Bronchial epithelial cell (primary cell): ENCODE measurements around the gene ADAM11. TPM values are rescaled to one million over a fixed set of nuclear protein-coding genes. Genes with fewer than 3 reads are reported as not detected.

ENCODE experiments used
- DNase-seq: peaks from one replicate; pipeline ENCODE4 v3.0.0-alpha.2; 2010; ENCODE audit warnings: low read depth
- FAIRE-seq: peaks from 2 replicates; lab custom pipeline; 2011; peaks lifted over from hg19 to GRCh38; lab: Jason Lieb, UNC
- H3K27me3 ChIP-seq: 2 replicates; pipeline ENCODE4 v1.5.1; 2011; ENCODE audit warnings: low read length; ENCODE audit not compliant: control insufficient read depth, insufficient read depth
- H3K36me3 ChIP-seq: 2 replicates; pipeline ENCODE4 v1.5.1; 2011; ENCODE audit warnings: low read length; ENCODE audit not compliant: control insufficient read depth, insufficient read depth
- H3K4me3 ChIP-seq: 2 replicates; pipeline ENCODE4 v1.5.1; 2011; ENCODE audit warnings: mild to moderate bottlenecking, low read depth, low read length, control low read depth
- CTCF ChIP-seq: IDR thresholded peaks from 2 replicates; pipeline ENCODE4 v1.5.1; 2011; ENCODE audit warnings: mild to moderate bottlenecking, moderate library complexity, low read length, control low read depth, inconsistent platforms; ENCODE audit not compliant: insufficient read depth, severe bottlenecking
- total RNA-seq: library from RNA; depleted of rRNA; stranded (reverse); fragments of >200 nt; gene quantifications from 2 replicates; pipeline ENCODE4 v1.2.1, GENCODE V29; 2014

ADAM11 gene
- total RNA-seq, 1 donor from 2014 or later, result 0.53 TPM

GRCh38 chr17:44797802-44798201 lies 39.0 kb downstream of the ADAM11 start:
- Histone ChIP-seq H3K36me3 (no peaks in the 10 kb centered on the region), H3K4me3 (no peak overlapping the region), H3K27me3 (no peaks in the 10 kb centered on the region)
- no peak for TF ChIP-seq CTCF
- DNase-seq (no peak), FAIRE-seq (no peak)

GRCh38 chr17:44798356-44798755 lies 39.6 kb downstream of the ADAM11 start:
- no peak for TF ChIP-seq CTCF
- Histone ChIP-seq H3K4me3 (no peak overlapping the region), H3K27me3 (no peaks in the 10 kb centered on the region), H3K36me3 (no peaks in the 10 kb centered on the region)
- DNase-seq (no peak), FAIRE-seq (no peak)

GRCh38 chr17:44801880-44802279 lies 43.1 kb downstream of the ADAM11 start:
- no peak for TF ChIP-seq CTCF
- FAIRE-seq, result no peak

DNA sequence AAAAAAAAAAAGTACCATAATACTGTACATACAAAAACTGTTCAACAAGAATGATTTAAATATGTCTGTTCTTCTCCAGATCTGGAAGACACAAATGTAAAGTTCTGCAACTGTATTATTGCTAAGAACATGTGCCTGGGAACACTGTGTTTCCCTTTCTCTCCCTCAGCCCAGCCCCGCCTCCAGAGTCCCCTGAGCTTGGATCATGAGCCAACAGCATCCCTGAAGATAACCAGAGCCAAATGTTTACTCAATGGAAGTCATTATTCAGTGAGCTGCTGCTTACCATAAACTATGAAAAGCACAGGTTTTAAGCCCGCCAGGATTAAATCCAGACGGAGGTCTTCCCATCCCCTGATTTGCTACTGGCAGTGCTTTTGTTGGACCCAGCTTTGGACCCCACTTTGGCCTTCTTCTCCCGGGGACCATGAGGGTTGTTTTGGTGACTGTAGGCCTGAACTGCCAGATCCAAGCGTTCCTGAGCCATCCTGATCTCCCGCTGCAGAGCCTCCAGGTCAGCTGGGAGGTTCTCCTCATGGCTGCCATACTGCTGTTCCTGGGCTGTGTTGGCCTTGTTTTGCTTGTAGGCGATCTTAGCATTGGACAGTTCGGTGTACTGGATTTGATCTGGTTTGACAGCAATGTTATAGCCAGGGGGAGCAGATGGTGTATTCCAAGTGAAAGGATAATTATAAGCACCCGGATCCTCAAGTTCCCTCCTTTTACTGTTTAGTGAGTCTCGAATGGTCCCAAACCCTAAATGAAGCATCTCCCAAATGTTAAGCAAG lies 45.7 kb downstream of the ADAM11 start:
- TF ChIP-seq CTCF, result no peak
- H3K27me3 ChIP-seq, result peaks cover 2% of the 10 kb centered on the region
- no peak overlapping the region for H3K4me3 ChIP-seq
- no peaks in the 10 kb centered on the region for H3K36me3 ChIP-seq
- FAIRE-seq (no peak), DNase-seq (no peak)

More at GRCh38 chr17:44801880-44802279, 43.1 kb downstream of the ADAM11 start:
- DNase-seq, result no peak
- H3K4me3 ChIP-seq, result no peak overlapping the region
- H3K36me3 ChIP-seq, result no peaks in the 10 kb centered on the region
- H3K27me3 ChIP-seq, result peaks cover 2% of the 10 kb centered on the region

DNA sequence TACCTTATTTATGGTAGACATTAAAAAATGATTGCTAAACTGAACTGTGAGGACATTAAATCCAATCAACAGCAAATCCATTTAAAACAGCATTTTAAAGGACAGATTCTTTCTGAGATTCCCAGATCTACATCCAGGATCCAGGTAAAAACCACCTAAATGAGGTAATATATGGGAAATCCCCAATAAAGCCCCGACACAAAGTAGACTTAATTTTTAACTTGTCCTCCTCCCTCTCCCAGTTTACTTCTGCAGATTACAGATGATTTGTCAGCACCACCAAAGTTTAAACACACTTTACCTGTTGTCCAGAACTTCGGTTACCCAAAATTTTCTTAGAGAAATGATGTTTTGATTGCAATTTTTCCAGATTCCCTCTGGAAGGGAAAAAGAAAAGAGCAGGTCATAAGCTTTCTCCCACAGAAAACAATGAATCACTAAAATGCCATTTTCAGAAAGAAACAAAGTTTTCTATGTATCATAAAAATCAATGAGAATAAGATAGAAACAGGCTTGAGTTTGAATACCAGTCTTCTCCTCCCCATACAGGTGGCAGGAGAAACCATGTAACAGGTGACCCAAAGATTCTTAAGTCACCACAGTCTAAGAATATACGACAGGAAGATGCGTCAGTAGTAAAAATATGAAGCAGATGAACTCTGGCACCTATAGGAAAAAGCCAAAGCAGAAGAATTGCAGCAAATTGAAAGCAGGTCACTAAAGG lies 48.5 kb downstream of the ADAM11 start:
- TF ChIP-seq CTCF, result no peak
- DNase-seq, result no peak
- H3K4me3 ChIP-seq, result no peak overlapping the region
- no peaks in the 10 kb centered on the region for H3K36me3 ChIP-seq
- FAIRE-seq, result no peak
- H3K27me3 ChIP-seq, result peaks cover 2% of the 10 kb centered on the region
